GM12801 (cell line): ENCODE measurements around the gene DYSF.

Experiments
- CTCF ChIP-seq: IDR thresholded peaks from one replicate; pipeline ENCODE4 v1.5.1; 2011; ENCODE audit warnings: control low read depth; ENCODE audit not compliant: insufficient read length; ENCODE audit errors: extremely low read depth

DYSF gene

GRCh38 chr2:71506222-71507153 is 53.1 kb downstream of the DYSF start:
- no peak for TF ChIP-seq CTCF

- TF ChIP-seq CTCF: no peak
Observed at GRCh38 chr2:71507476-71507875, 54.1 kb downstream of the DYSF start.

GRCh38 chr2:71510196-71510807 is 56.9 kb downstream of the DYSF start:
- TF ChIP-seq CTCF: no peak

GRCh38 chr2:71510938-71511337 is 57.6 kb downstream of the DYSF start:
- no peak for TF ChIP-seq CTCF

GRCh38 chr2:71511776-71512175 is 58.4 kb downstream of the DYSF start:
- TF ChIP-seq CTCF: no peak

- TF ChIP-seq CTCF: no peak
Observed at GRCh38 chr2:71512386-71512785, 59.0 kb downstream of the DYSF start.

GRCh38 chr2:71513096-71513495 is 59.7 kb downstream of the DYSF start:
- no peak for TF ChIP-seq CTCF
